ENCODE results near the gene OAS3. TPM values are rescaled to one million over a fixed set of nuclear protein-coding genes. Genes with fewer than 3 reads are reported as not detected.
A peak's percentile ranks its signal among the peaks of the same experiment; 100 is the strongest.

The OAS3 gene, protein sequence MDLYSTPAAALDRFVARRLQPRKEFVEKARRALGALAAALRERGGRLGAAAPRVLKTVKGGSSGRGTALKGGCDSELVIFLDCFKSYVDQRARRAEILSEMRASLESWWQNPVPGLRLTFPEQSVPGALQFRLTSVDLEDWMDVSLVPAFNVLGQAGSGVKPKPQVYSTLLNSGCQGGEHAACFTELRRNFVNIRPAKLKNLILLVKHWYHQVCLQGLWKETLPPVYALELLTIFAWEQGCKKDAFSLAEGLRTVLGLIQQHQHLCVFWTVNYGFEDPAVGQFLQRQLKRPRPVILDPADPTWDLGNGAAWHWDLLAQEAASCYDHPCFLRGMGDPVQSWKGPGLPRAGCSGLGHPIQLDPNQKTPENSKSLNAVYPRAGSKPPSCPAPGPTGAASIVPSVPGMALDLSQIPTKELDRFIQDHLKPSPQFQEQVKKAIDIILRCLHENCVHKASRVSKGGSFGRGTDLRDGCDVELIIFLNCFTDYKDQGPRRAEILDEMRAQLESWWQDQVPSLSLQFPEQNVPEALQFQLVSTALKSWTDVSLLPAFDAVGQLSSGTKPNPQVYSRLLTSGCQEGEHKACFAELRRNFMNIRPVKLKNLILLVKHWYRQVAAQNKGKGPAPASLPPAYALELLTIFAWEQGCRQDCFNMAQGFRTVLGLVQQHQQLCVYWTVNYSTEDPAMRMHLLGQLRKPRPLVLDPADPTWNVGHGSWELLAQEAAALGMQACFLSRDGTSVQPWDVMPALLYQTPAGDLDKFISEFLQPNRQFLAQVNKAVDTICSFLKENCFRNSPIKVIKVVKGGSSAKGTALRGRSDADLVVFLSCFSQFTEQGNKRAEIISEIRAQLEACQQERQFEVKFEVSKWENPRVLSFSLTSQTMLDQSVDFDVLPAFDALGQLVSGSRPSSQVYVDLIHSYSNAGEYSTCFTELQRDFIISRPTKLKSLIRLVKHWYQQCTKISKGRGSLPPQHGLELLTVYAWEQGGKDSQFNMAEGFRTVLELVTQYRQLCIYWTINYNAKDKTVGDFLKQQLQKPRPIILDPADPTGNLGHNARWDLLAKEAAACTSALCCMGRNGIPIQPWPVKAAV
- 1.4 TPM for polyA plus RNA-seq (2013, experiment 1 of 4)
- 0.92 TPM for polyA plus RNA-seq (2013, experiment 2 of 4)
- 1.5 TPM for polyA plus RNA-seq (2013, experiment 3 of 4)
- polyA plus RNA-seq (2013, experiment 4 of 4) = 0.69 TPM

DNA sequence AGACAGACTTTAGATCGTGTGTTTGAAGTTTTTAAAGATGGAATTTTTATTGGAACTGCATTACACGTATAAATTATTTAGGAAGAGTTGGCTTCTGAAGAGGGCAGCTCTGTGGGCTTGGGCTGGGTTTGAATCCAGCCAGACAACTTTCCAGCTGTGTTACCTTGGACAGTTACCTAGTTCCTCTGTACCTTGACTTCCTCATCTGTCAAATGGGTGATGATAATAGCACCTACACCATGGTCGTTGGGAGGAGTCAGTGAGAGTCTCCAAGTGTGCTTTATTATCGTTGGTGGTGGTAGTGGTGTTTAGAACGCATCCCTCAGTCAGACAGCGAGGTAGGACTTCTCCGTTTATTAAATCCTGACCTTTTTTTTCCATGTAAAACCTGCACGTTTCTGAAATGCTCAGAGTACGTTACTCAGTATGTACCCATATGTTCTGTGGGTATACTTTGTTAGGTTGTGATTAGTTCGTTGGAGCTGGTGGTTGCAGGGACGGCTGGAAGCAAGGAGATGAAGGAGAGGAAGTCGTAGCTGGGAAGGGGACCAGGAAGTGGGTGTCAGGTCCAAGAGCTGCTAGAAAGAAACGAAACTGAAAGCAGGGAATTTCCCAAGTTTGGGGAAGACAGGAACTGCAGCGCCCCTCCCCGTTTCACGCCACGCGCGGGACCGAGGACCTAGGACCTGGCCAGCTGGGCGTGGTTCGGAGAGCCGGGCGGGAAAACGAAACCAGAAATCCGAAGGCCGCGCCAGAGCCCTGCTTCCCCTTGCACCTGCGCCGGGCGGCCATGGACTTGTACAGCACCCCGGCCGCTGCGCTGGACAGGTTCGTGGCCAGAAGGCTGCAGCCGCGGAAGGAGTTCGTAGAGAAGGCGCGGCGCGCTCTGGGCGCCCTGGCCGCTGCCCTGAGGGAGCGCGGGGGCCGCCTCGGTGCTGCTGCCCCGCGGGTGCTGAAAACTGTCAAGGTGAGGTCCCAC is at the start of gene OAS3:
OAS3 (plus strand) TSS at position 734 of the 979 bp plus-strand sequence; CDS start at position 791, 57 bp downstream.
- H3K4me1 ChIP-seq (ENCODE audit: control insufficient read depth, insufficient read depth, low read length) = peaks cover 3% of the 10 kb centered on the region
- H3K27me3 ChIP-seq (ENCODE audit: control insufficient read depth, insufficient read depth, low read length, poor library complexity, severe bottlenecking) = peaks cover 26% of the 10 kb centered on the region
- peak within 1 kb of the TSS; percentile 40 for H3K4me3 ChIP-seq (ENCODE audit: insufficient read depth, low read depth, low read length)
- no peaks in the 10 kb centered on the region for H3K9me3 ChIP-seq (ENCODE audit: control insufficient read depth, low read length)
- no peak within 1 kb of the TSS for H3K27ac ChIP-seq (ENCODE audit: insufficient read depth, low read depth, low read length, poor library complexity, severe bottlenecking)
- 22 to 25% methylated on average over 50 of the region's 50 CpGs for WGBS, 2 experiments
- no peaks in the 10 kb centered on the region for H3K36me3 ChIP-seq (ENCODE audit: control insufficient read depth, insufficient read depth, low read length)

DNA sequence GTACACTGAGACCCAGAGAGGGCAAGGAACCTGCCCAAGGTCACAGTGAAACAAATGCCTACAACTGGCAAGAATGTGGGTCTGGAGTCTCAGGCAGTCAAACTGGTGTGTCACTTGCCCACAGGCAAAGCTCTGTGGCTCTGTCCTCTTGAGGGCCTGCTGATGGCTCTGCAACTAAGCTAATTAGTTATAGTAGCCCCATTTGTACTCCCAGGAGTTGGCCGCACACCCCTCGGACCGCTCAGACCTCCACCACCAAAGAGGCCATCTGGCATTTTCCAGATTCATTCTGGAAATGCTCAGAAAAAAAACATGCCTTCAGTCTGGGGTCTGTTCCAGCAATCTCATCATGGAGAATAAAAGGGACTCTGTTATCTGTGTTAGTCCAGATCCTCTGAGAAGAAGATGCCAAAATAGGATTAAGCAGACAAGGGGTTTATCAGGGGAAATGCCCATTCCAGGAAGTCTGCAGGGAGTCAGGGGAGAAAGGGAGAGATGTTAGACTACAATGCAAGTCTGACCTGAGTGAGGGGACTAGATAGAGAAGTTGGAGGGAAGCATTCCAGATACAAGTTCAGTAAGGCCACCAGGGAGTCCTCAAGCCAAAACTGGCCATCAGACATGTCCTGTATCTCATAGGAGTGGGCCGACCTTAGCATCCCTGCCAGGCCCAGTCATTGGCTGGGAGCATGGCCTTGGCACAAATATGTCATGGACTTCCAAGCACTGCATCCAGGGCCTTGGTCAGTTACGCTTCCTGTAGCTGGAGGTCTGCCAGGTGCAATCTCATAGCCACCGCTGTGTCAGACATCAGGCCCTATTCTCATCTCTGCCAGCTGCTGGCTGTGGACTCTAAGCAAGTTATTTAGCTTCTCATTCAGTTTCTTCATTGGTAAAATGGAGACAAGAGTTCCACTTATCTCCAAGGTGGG is 46.9 kb upstream of the OAS3 start:
- Histone ChIP-seq H3K27me3 (ENCODE audit: control insufficient read depth, insufficient read depth, low read length, poor library complexity, severe bottlenecking) (no peaks in the 10 kb centered on the region), H3K4me1 (ENCODE audit: control insufficient read depth, insufficient read depth, low read length) (no peaks in the 10 kb centered on the region), H3K36me3 (ENCODE audit: control insufficient read depth, insufficient read depth, low read length) (no peaks in the 10 kb centered on the region), H3K27ac (ENCODE audit: insufficient read depth, low read depth, low read length, poor library complexity, severe bottlenecking) (no peak overlapping the region), H3K9me3 (ENCODE audit: control insufficient read depth, low read length) (no peaks in the 10 kb centered on the region), H3K4me3 (ENCODE audit: insufficient read depth, low read depth, low read length) (no peak overlapping the region)
- WGBS, 2 experiments = 94 to 96% methylated on average over 6 of the region's 6 CpGs

DNA sequence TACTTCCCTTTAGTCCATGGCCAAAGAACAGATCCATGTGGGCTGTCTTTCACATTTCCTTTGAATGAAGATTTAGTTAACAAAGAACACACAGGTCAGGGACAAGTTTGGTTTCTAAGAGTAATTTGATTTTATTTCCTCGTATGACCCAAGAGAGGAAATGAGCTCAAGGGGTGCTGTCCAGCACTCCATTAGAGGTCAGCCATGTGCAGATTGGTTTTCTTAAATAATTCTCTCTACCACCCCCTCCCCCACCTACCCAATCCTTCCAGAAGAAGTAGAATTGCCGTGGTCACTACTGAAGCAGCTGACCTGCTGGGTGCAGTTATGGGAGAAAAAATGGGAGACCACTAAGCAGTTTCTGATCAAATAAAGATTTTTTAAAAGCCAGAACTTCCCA is 45.4 kb upstream of the OAS3 start:
- 74 to 81% methylated on average over 2 of the region's 2 CpGs for WGBS, 2 experiments
- no peaks in the 10 kb centered on the region for H3K4me1 ChIP-seq (ENCODE audit: control insufficient read depth, insufficient read depth, low read length)

DNA sequence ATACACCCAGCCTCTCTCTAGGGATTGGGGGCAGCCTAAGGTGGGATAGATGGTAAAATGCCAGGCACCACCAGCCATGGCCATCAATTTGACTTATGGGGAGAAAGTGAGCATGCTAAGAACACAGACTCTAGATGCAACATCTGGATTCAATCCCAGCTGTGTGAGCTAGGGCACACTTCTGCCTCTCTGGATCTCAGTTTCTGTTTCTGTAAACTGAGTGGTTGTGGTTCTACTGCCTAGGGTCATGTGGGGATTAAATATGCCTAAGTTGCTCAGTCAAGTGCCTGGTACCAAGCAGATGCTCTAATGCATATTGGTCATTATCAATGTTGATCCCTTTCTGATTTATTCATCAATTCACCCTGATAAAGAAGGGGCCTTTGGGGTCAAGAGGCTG is 44.1 kb upstream of the OAS3 start:
- H3K27me3 ChIP-seq (ENCODE audit: control insufficient read depth, insufficient read depth, low read length, poor library complexity, severe bottlenecking) = no peaks in the 10 kb centered on the region
- H3K27ac ChIP-seq (ENCODE audit: insufficient read depth, low read depth, low read length, poor library complexity, severe bottlenecking) = no peak overlapping the region
- H3K4me1 ChIP-seq (ENCODE audit: control insufficient read depth, insufficient read depth, low read length) = no peaks in the 10 kb centered on the region
- no peaks in the 10 kb centered on the region for H3K36me3 ChIP-seq (ENCODE audit: control insufficient read depth, insufficient read depth, low read length)
- no peak overlapping the region for H3K4me3 ChIP-seq (ENCODE audit: insufficient read depth, low read depth, low read length)
- H3K9me3 ChIP-seq (ENCODE audit: control insufficient read depth, low read length) = no peaks in the 10 kb centered on the region

More for the DNA sequence above, 45.4 kb upstream of the OAS3 start:
- Histone ChIP-seq H3K4me3 (ENCODE audit: insufficient read depth, low read depth, low read length) (no peak overlapping the region), H3K27me3 (ENCODE audit: control insufficient read depth, insufficient read depth, low read length, poor library complexity, severe bottlenecking) (no peaks in the 10 kb centered on the region), H3K36me3 (ENCODE audit: control insufficient read depth, insufficient read depth, low read length) (no peaks in the 10 kb centered on the region), H3K9me3 (ENCODE audit: control insufficient read depth, low read length) (no peaks in the 10 kb centered on the region), H3K27ac (ENCODE audit: insufficient read depth, low read depth, low read length, poor library complexity, severe bottlenecking) (no peak overlapping the region)

DNA sequence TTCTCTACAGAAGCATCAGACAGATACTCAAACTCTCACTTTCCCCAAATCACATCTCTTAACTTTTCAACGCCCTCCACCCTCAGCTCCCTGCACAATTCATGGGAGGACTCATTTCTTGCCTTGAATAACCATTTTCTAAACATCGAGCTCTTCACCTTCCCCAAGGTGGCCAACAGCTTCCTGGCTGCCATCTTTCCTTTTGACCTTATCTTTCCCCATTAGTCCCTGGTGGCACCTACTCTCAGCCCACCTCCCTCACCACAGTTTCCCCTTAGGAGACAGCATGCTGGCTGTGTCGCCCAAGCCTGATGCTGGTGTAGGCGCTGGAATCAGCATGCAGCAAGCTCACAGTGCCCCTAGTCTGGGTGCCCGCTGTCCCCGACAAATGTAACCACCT is 39.9 kb upstream of the OAS3 start:
- WGBS, 2 experiments = 93 to 94% methylated on average over 6 of the region's 6 CpGs
- H3K9me3 ChIP-seq (ENCODE audit: control insufficient read depth, low read length) = no peaks in the 10 kb centered on the region

DNA sequence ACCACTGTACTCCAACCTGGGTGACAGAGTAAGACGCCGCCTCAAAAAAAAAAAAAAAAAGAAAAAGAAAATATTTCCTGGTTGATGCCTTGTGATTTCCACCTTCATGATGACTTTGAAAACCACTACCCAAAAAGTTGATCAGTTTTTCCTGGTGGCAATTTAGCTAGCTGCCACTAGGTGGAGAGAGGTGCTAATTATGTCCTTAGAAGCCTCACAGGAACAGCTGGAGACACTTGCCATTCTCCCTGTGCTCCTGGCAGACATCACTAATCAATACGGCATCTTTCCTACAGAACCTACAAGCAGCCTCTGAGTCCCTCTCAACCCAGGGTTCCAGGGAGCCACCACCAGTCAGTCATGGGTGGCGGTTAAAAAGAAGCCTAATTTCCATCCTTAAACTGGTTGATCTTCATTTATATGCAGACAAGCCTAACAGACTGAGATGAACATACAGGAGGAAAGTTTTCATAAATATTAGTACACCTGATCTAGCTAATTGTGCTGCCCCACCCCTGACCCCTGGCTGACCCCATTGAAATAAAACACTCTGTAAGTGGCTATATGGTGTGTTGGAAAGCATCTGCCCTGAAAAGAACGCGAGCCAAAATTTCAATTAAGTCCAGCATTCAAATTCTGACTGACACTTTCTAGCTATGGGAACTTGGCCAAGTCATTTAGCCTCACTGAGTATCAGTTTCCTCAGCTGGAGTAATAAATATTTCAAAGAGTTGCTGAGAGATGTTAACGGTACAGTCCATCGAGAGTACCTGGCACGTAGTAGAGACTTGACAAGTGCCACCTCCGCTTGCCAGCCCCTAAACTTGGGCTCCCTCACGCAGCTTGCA is 37.8 kb upstream of the OAS3 start:
- Histone ChIP-seq H3K9me3 (ENCODE audit: control insufficient read depth, low read length) (no peaks in the 10 kb centered on the region), H3K4me1 (ENCODE audit: control insufficient read depth, insufficient read depth, low read length) (no peaks in the 10 kb centered on the region), H3K36me3 (ENCODE audit: control insufficient read depth, insufficient read depth, low read length) (no peaks in the 10 kb centered on the region), H3K4me3 (ENCODE audit: insufficient read depth, low read depth, low read length) (no peak overlapping the region), H3K27ac (ENCODE audit: insufficient read depth, low read depth, low read length, poor library complexity, severe bottlenecking) (no peak overlapping the region), H3K27me3 (ENCODE audit: control insufficient read depth, insufficient read depth, low read length, poor library complexity, severe bottlenecking) (no peaks in the 10 kb centered on the region)
- 93 to 97% methylated on average over 11 of the region's 11 CpGs for WGBS, 2 experiments

More for the DNA sequence above, 39.9 kb upstream of the OAS3 start:
- H3K4me1 ChIP-seq (ENCODE audit: control insufficient read depth, insufficient read depth, low read length) = no peaks in the 10 kb centered on the region
- no peak overlapping the region for H3K27ac ChIP-seq (ENCODE audit: insufficient read depth, low read depth, low read length, poor library complexity, severe bottlenecking)
- no peak overlapping the region for H3K4me3 ChIP-seq (ENCODE audit: insufficient read depth, low read depth, low read length)
- H3K36me3 ChIP-seq (ENCODE audit: control insufficient read depth, insufficient read depth, low read length) = no peaks in the 10 kb centered on the region
- H3K27me3 ChIP-seq (ENCODE audit: control insufficient read depth, insufficient read depth, low read length, poor library complexity, severe bottlenecking) = no peaks in the 10 kb centered on the region

DNA sequence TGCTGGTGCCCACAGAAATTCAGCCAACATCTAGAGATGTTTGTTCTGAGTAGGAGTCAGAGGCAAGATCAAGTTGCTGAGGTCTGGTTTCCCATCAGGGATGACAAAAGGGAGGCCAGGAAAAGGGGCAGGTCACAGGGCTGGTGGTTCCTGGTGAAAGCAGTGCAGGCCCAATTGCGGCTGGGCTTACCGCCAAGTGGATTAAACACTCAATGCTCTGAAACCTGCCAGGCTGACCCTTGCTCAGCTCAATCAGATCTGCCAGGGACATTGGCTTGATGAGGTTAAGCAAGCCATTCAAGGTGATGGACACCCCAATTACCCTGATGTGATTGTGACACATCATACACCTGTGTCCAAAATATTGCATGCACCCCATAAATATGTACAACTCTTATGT is 37.0 kb upstream of the OAS3 start:
- no peaks in the 10 kb centered on the region for H3K27me3 ChIP-seq (ENCODE audit: control insufficient read depth, insufficient read depth, low read length, poor library complexity, severe bottlenecking)
- 96% methylated on average over 2 of the region's 2 CpGs for WGBS, 2 experiments
- no peaks in the 10 kb centered on the region for H3K4me1 ChIP-seq (ENCODE audit: control insufficient read depth, insufficient read depth, low read length)
- H3K27ac ChIP-seq (ENCODE audit: insufficient read depth, low read depth, low read length, poor library complexity, severe bottlenecking) = no peak overlapping the region
- no peaks in the 10 kb centered on the region for H3K36me3 ChIP-seq (ENCODE audit: control insufficient read depth, insufficient read depth, low read length)
- no peak overlapping the region for H3K4me3 ChIP-seq (ENCODE audit: insufficient read depth, low read depth, low read length)
- H3K9me3 ChIP-seq (ENCODE audit: control insufficient read depth, low read length) = no peaks in the 10 kb centered on the region

DNA sequence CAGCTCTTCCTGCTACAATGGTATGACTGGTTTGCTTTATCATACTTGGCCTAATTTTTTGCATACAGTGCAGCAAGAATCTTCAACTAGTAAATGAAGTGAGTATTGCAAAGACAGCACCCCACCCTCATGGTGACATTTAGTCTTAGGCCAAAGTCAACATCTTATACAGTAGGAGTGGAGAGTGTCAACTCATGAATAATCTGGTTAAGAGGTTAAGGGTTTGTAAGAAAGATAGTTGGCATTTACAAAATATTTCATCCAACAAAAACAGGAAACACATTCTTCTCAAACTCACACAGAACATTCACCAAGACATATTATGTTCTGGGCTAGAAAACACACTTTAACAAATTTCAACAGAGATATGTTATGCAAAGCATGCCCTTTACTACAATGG is 33.7 kb upstream of the OAS3 start:
- no peaks in the 10 kb centered on the region for H3K4me1 ChIP-seq (ENCODE audit: control insufficient read depth, insufficient read depth, low read length)
- no peaks in the 10 kb centered on the region for H3K9me3 ChIP-seq (ENCODE audit: control insufficient read depth, low read length)
- H3K4me3 ChIP-seq (ENCODE audit: insufficient read depth, low read depth, low read length) = no peak overlapping the region
- no peak overlapping the region for H3K27ac ChIP-seq (ENCODE audit: insufficient read depth, low read depth, low read length, poor library complexity, severe bottlenecking)
- no peaks in the 10 kb centered on the region for H3K27me3 ChIP-seq (ENCODE audit: control insufficient read depth, insufficient read depth, low read length, poor library complexity, severe bottlenecking)
- H3K36me3 ChIP-seq (ENCODE audit: control insufficient read depth, insufficient read depth, low read length) = no peaks in the 10 kb centered on the region

Measured in ectodermal cell (in vitro differentiated cells).